NCI-H748 (cell line): ENCODE results near the gene UTS2B.

Experiments
- DNase-seq: peaks from one replicate; lab custom pipeline; 2025; ENCODE audit not compliant: unreplicated experiment; lab: John Stamatoyannopoulos, UW

UTS2B gene

DNA sequence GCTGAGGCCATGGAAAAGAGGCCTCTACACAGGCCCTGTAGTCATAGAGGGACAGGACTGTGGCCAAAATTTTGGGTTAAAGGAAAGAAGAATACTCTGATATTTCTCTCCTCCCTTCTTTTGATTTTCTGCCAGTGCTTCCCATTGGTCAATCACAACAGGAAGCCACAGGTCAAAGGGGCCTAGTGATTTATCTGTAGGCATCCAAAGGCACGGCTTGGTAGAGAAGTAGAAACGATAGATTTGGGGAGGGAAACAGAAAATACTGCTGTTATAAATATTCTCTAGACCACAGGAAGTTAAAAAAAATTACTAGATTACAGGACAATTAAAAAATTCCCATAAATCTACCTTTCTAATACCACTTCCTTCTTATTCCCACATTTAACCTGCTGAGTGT lies 2.8 kb downstream of the UTS2B start:
- no peak for DNase-seq

DNA sequence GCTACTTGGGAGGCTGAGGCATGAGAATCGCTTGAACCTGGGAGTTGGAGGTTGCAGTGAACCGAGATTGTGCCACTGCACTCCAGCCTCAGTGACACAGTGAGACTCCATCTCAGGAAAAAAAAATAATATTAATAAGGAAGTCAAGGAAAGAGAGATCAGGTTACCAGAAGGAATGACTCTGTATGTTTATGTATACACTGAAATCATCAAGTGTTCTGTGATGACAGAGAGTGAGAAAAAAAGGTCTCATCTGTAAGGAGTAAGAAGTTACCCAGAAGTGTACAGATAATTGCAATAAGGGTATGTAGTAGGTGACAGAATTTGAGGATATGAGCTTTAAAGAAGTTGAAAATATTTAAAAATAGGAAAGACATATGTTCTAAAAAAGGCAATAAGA lies 5.4 kb downstream of the UTS2B start:
- no peak for DNase-seq

DNA sequence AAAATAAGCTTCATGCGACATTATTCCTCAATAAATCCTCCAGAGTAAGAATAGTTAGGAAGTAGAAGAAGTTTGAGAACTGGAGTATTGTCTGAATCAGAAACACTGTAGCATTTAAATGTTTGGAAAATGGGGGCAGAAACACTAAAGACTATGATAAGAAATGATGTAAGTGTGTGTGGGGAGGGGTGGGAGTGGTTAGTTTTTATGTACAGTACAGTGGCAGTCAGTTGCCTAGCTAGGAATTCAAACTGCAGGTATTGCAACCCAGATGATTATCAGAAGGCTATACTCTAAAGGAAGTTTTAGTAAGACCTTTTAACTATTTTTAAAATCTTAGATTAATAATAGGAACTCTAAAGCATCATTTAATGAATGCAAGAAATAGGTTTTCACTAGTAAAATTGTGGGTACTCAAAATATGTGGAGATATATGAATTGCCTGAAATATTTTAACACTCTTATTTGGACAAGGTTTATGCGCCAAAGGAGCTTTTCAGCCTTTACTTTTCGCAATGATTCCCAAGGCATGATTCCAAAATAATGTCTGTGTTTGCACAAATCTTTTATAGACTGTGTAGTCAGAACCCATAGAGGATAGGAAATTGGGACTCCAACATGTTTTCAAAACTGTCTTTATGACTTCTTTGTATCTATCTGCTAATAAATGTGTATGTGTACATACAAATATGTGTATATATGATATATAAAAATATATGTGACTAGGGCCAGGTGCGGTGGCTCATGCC lies 9.1 kb downstream of the UTS2B start:
- DNase-seq: no peak

DNA sequence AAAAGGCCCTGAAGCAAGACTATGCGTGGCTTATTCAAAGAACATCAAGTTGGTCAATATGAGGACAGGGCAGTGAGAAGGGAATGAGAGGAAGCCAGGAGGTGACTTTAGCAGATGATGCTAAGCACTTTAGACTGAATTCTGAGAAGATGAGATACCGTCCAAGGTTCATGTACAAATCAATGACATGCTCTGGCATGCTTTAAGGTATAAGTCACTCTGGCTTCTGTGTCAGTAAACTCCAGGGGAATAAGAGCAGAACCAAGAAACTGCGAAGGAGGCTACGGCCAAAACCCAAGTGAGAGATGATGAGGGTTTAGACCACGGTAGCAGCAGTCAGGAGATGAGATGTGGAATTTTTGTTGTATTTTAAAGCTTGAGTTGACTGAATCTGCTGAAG lies 10.0 kb downstream of the UTS2B start:
- no peak for DNase-seq

DNA sequence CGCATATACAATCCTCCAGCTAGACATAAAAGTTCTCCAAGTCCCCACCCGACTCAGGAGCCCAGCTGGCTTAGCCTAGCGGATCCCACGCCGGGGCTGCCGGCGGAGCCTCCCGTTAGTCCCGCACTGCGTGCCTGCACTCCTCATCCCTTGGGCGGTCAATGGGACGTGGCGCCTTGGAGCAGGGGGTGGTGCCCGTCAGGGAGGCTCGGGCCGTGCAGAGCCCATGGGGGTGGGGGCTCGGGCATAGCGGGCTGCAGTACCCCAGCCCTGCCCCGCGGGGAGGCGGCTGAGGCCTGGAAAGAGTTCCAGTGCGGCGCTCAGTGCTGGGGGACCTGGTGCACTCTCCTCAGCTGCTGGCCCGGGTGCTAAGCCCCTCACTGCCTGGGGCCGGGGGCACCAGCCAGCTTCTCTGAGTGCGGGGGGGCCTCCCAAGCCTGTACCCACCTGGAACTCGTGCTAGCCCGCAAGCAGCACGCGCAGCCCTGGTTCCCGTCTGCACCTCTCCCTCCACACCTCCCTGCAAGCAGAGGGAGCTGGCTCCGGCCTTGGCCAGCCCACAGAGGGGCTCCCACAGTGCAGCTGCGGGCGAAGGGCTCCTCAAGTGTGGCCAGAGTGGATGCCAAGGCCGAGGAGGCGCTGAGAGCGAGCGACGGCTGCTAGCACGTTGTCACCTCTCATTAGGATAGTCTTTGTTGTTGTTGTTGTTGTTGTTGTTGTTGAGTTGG lies 13.3 kb downstream of the UTS2B start:
- DNase-seq: no peak

DNA sequence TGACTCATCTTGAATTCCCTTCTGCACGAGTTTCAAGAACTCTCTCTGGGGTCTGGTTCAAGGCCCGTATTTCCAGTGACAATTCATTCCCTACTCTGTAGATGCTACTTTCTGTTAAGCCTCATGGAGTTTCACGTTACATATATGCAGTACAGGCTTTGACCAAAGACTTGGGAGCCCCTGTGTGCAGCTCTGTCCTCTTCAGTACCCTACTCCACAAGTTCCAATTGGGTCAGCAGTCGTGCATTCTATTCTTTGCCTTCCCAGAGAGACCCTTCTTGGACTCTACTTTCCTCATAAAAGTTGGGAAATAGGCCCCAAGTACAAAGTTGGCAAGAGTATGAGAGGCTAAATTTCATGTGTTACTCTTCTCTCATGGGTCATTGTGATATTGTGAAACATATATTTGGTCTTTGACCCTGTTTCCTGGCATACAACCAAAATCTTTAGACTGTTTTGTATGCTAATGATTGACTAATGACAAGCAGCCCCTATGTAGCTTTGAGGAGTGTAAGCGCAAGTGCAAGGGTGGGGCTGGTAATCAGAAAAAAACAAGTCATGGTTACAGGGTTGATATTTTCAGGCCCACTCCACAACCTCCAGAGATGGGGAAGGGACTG lies 16.1 kb downstream of the UTS2B start:
- no peak for DNase-seq

DNA sequence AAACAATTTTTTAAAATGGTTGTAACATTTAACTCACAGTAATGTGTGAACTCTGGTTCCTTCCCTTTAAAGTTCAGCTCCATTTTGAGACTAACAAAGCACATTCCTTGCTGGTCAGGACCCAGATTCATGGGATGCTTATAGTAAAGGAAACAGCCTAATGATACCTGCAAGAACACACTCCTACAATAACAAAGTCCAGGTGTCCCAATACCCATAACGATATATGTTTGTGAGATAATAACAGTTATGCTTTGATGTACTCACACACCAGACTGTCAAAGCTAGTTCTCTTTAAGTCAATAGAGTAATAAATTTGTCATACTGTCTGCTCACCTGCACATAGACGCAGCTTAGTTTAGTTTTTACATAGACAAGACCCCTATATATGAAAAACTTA lies 17.0 kb downstream of the UTS2B start:
- no peak for DNase-seq

DNA sequence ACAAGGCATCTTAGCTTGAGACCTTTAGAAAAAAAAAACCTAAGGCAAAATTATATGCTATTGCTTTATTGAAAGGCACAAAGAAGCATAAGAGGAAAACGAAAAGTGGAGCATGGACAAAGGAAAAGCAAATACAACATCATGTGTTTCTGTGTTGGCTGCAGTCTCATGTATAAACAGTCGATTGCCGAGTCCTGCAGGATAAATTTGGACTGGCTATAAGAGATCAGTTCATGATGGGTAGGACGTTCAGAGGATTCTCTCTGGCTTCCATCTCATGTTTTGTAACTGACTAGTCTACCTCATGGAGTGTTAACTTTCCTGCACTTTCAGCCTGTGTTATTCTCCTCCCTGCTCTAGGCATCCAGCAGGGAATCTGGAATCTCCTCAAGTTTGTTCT lies 23.0 kb downstream of the UTS2B start:
- no peak for DNase-seq

DNA sequence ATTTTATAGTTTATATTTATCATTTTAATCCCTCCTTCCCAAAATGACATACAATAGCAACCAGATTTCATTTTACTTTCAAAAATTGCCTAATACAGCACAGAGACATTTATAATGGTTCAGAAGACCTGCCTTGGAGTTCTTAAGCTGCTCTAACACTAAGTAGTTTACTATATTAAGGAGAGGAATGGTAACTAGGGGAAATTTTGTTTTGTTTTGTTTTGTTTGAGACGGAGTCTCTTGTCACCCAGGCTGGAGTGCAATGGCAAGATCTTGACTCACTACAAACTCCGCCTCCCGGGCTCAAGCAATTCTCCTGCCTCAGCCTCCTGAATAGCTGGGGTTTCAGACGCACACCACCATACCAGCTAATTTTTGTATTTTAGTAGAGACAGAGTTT lies 23.9 kb downstream of the UTS2B start:
- no peak for DNase-seq

DNA sequence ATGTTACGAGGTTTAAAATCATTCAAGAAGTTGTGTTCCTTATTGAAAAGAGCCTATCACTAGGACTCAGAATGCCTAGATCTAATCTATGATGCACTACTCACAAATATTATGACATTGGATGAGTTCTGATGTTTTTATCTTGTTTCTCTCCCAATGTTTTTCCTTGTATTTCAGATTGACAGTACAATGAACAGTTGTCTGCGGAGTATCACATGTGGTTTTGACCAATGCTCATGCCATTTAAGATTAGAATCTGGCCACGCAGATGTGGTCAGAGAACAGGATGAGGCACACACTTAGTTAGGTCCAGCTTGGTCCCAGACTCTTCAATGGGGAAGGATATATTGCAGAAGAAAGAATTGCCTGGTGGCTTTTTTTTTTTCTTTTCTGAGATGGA lies 26.7 kb downstream of the UTS2B start:
- no peak for DNase-seq

DNA sequence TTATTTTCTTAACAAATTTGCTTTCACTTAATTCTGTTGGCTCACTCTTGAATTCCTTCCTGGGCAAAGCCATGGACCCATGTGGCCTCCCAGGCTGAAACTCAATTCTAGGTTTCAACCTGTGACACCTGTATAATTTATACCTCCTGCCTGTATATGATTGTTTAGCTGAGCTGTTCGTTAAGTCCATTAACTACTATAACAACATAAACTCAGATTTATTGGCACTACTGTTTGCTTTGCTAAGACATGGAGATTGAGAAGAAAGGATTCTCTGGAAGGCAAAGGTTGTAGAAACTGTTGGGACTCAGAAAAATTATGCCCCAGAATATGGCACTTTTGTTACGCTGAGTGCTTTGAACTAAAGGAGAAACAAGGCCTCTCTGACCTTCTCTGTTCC lies 27.9 kb downstream of the UTS2B start:
- DNase-seq: no peak

DNA sequence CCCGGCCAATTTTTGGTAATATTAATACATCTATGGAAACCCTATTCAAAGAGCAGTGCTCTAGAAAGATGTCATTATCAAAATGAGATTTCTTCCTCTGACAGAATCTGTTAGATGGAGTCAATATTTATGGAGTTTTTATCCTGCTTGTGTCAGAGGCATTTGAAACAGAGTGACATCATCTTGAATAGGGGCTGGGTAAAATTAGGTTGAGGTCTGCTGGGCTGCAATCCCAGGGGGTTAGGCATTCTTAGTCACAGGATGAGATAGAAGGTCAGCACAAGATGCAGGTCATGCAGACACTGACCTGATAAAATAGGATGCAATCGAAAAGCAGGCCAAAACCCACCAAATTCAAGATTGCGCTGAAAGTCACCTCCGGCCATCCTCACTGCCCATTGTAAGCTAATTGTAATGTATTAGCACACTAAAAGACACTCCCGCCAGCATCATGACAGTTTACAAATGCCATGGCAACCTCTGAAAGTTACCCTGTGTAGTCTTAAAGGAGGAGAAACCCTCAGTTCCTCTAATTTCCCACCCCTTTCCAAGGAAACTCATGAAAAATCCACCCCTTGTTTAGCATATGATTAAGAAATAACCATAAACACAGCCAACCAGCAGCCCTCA lies 28.4 kb downstream of the UTS2B start:
- DNase-seq: no peak

DNA sequence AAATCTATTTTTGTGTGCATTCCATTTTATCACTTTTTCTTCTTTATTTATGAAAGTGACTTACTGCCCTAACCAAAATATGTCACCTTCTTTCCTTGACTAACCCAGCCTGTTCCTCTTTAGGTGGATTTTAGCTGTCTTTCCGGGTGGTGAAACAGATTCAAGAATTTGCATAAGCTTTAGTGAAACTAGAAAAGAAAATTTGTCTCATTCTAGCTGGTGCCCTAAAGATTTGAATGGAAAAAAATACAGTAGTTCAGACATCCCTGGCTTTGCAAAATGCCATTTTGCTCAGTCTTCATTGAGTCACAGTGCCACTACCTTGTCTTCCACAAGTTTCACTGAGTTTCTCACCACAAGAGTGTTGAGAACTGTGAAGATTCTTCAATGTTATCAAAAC lies 29.3 kb downstream of the UTS2B start:
- no peak for DNase-seq

DNA sequence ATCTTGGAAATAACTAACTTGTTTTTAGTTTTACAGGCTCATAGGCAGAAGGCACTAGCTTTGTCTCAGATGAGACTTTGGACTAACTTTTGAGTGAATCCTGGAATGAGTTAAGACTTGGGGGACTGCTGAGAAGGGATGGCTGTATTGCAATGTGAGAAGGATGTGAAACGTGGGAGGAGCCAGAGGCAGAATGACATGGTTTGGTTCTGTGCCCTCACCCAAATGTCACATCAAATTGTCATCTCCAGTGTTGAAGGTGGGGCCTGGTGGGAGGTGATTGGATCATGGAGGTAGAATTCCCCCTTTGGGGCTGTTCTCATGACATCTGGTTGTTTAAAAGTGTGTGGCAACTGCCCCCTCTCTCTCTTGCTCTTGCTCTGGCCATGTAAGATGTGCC lies 29.9 kb downstream of the UTS2B start:
- DNase-seq: no peak

DNA sequence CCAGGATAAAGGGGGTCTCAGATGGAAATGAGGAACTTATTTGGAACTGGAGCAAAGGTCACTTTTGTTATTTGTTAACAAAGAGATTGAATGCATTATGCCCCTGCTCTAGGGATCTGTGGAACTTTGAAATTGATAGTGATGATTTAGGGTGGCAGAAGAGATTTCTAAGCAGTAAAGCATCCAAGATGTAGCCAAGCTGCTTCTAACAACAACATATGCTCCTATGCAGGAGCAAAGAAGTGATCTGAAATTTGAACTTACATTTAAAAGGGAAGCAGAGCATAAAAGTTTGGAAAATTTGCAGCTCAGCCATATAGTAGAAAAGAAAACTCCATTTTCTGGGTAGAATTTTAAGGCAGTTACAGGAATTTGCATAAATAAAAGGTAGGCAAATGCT lies 31.5 kb downstream of the UTS2B start:
- no peak for DNase-seq

DNA sequence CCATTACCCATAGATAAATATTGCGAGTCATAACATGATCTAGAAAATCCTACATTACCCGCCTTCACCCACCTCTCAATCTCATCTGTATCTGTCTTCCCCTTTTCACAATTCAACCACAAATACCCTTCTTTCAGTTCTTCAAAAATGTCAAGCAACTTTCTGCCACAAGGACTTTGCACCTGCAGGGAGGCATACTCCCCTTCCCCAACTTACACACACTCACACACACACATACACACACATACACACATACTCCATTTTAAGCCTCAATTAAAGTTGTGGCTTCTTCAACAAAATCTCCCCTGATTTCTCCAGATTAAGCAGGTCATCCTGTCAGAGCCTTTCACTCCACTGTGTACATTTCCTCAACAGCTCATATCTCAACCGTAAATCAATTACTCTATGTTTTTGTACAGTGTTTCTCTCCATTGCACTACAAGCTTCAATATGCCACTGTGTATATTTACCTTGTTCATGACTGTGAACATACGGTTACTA lies 34.2 kb downstream of the UTS2B start:
- DNase-seq: no peak

DNA sequence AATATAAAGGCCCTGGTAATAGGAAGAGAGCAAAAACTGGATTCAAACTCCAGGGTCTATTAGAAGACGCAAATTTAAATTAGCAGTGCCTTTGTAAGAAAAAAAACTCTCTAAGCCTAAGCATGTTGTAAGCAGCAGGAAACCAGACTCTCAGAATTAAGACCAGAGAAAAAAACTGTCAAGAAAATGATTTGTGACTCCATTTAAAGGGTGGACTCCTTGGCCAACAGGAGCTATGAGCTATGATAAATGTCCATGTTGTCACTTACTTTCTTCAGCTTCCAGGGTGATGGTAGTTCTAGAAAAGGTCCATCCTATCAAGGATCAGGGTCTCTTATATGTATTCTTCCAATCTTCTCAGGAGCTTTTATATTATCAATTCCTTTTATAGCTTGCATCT lies 36.0 kb downstream of the UTS2B start:
- no peak for DNase-seq

DNA sequence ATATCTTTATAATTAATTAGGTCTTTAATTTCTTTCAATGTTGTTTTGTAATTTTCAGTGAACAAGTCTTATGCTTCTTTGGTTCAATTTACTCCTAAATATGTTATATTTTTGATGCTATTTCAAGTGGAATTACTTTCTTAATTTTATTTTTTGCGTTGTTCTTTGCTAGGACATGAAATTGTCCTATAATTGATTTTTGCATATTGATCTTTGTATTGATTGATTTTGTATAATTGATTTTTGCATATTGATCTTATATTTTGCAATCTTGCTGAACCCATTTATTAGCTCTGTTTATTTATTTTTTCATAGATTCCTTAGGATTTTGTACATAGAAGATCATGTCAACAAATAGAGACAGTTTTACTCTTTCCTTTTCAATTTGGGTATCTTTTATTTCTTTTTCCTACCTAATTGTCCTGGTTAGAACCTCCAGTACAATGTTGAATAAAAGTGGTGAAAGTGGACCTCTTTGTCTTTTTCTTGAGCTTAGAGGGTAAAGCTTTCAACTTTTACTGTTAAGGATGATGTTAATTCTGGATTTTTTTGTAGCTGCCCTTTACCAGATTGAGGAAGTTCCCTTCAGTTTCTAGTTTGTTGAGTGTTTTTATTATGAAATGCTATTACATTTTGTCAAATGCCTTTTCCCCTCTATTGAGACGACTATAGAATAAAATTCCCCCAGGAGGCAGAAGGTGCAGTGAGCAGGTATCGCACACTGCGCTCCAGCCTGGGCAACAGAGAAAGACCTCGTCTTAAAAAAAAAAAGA lies 37.9 kb downstream of the UTS2B start:
- DNase-seq: no peak

DNA sequence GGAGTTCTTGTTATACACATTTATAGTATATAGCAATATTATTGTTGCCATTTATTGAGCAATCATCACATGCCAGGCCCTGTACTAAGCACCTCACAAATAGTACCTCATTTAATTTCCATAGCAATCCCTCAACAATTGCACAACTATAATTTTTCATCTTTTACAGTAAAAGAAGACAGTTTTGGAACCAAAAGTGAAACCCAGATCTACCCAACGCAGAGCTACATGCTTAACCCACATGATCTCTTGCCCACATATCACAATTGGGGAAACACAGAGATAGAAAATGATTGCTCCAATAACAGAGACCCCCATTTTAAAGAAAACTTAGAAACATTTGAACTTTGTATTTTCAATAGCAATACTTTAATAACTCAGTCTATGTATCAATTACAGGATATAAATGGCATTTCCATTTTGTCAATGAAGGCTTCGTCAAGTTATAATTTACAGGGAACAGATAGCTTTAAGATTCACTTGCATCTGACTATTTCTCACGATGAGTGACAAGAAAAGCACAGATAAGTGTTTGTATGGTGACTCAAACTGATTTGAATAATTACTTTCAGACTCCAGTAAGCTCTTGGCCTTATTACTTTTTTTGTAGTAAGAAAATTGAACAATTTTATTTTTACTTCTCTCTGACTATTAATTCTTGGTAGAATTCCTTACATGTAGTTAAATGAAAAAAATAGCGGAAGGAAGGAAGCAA lies 39.9 kb downstream of the UTS2B start:
- DNase-seq: no peak

DNA sequence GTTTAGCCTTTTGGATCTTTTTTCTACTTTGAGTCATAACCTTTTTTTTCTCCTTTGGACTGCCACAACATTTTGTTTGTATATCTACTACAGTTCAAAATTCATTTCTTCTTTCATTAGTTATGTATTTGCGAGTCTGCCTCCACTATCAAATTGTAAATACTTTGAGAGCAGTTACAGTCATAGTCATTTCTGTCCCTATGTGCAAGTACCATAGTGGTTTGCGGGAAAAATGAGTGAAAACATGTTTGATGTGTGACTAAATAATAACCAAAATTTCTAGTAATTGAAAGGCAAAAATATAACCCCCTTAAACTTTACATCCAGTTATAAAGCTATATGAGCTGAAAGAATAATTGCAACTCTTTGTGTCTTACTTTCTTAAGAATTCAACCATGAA lies 46.9 kb downstream of the UTS2B start:
- DNase-seq: no peak
